A673 (cell line): ENCODE measurements around the gene CEMIP. TPM values are rescaled to one million over a fixed set of nuclear protein-coding genes. Genes with fewer than 3 reads are reported as not detected.

Experiments
- BruUV-seq: library from RNA; stranded (reverse); fragments of 400-500 nt; replicated peaks from 2 replicates; lab custom pipeline; 2021; lab: Mats Ljungman, UMichigan
- CTCF ChIA-PET: fragments of 300-600 bp; sonication (Branson Sonifier 250); formaldehyde crosslinking; loops from one replicate; lab custom pipeline; 2022; ENCODE audit warnings: antibody characterized with exemption; lab: Charles Lee
- POLR2A ChIA-PET: fragments of 300-600 bp; sonication (Branson Sonifier 250); formaldehyde crosslinking; loops from one replicate; lab custom pipeline; 2022; ENCODE audit warnings: antibody characterized with exemption; ENCODE audit not compliant: low non-redundant PET; lab: Charles Lee
- DNase-seq: peaks from one replicate; pipeline ENCODE4 v3.0.0-alpha.2; 2015; ENCODE audit warnings: low spot score
- H3K27ac ChIP-seq: fragments of 200-600 bp; sonication (generic); 2 replicates; pipeline ENCODE4 v1.5.1; 2016; ENCODE audit warnings: mixed run types, low read depth, mild to moderate bottlenecking, mixed read lengths, antibody characterized with exemption, low read length; ENCODE audit not compliant: poor library complexity, severe bottlenecking
- H3K27me3 ChIP-seq: fragments of 200-600 bp; sonication (generic); replicated peaks from 2 replicates; pipeline ENCODE4 v1.6.1; 2017; ENCODE audit warnings: mixed run types, low read depth, mild to moderate bottlenecking, mixed read lengths, antibody characterized with exemption, low read length; ENCODE audit not compliant: insufficient read depth, poor library complexity
- H3K36me3 ChIP-seq: fragments of 200-600 bp; sonication (generic); 2 replicates; pipeline ENCODE4 v1.6.1; 2016; ENCODE audit warnings: mixed run types, mild to moderate bottlenecking, mixed read lengths, antibody characterized with exemption, low read length; ENCODE audit not compliant: insufficient read depth, poor library complexity, severe bottlenecking
- H3K4me1 ChIP-seq: fragments of 200-600 bp; sonication (generic); 2 replicates; pipeline ENCODE4 v1.6.1; 2017; ENCODE audit warnings: mixed run types, mild to moderate bottlenecking, mixed read lengths, antibody characterized with exemption, low read length; ENCODE audit not compliant: insufficient read depth, poor library complexity, severe bottlenecking
- H3K4me3 ChIP-seq: fragments of 200-600 bp; sonication (generic); 2 replicates; pipeline ENCODE4 v1.5.1; 2016; ENCODE audit warnings: low read depth, mixed run types, mild to moderate bottlenecking, mixed read lengths, low read length; ENCODE audit not compliant: poor library complexity, severe bottlenecking
- H3K9me3 ChIP-seq: fragments of 200-600 bp; sonication (generic); 2 replicates; pipeline ENCODE4 v1.6.1; 2016; ENCODE audit warnings: mixed run types, low read depth, mild to moderate bottlenecking, mixed read lengths, antibody characterized with exemption, low read length; ENCODE audit not compliant: poor library complexity, severe bottlenecking
- EZH2 ChIP-seq: fragments of 200-600 bp; sonication (generic); IDR thresholded peaks from 2 replicates; pipeline ENCODE4 v1.6.1; 2017; ENCODE audit warnings: borderline replicate concordance, low read depth, mild to moderate bottlenecking, mixed read lengths, antibody characterized with exemption, low read length; ENCODE audit not compliant: poor library complexity, severe bottlenecking
- intact Hi-C: fragments of 100-400 bp; cut with micrococcal nuclease; formaldehyde crosslinking; loops from one replicate; pipeline ENCODE4 v1.10.0; 2022; ENCODE audit not compliant: unreplicated experiment
- total RNA-seq: library from RNA; stranded (reverse); gene quantifications from 2 replicates; pipeline ENCODE4 v1.2.3, GENCODE V29; 2021
- TF ChIP-seq, protein P1 (sequence below): fragments of 300-800, 200-600 bp; sonication (generic); conservative IDR thresholded peaks from 2 replicates; pipeline ENCODE4 v1.5.1; 2017; ENCODE audit warnings: low read depth, mild to moderate bottlenecking, antibody characterized with exemption, low read length, moderate library complexity, mixed read lengths

CEMIP gene
- total RNA-seq, 1 experiment from 2014 or later, result not detected

DNA sequence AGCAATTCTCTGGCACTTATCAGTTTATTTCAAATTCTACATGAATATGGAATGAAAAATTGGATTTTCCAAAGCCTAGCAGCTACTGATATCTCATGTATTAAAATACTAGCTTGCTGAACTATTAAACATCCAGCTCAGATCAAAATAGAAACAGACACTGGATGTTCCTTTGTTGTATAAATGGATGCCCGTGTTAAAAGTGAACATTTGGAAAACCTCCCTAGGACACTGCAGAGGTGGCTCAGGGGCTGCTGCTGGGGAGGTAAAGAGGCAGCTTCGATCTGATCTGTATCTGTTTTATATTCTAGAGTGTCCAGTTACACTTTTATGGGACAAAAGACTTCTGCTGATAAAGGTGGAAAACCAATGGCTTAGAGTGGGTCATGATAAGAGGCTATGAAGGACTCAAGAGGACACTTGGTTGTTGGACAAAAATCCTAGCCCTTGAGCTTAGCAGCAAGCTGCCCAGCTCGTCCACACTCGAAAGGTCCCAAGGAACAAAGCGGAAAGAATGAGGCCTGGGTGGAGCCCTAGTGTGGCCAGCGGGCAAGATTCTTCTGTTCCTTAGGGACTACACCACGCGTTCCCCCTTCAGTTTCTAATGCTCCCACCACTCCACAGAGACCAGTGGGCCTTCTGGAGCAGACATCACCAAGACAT lies 200.5 kb downstream of the CEMIP start:
- BruUV-seq, result no TSS peak
- H3K4me3 ChIP-seq, result no peak overlapping the region

DNA sequence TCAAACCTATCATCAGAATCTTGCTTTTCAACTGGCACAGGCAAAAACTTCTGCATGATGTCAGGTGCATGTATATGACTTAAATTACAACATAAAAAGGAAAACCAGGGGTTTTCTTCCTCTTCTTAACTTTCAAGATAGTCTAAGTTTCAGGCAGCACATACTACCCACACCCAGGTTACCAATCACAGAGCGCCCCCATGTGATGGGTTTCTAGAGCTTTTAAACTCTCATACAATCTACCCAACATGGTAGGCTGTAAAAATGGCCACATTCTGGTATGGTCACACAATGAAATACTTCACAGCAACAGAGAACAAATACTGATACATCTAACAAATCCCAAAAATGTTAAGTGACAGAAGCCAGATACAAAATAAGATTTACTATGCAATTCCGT lies 203.0 kb downstream of the CEMIP start:
- TF ChIP-seq, protein P1, sequence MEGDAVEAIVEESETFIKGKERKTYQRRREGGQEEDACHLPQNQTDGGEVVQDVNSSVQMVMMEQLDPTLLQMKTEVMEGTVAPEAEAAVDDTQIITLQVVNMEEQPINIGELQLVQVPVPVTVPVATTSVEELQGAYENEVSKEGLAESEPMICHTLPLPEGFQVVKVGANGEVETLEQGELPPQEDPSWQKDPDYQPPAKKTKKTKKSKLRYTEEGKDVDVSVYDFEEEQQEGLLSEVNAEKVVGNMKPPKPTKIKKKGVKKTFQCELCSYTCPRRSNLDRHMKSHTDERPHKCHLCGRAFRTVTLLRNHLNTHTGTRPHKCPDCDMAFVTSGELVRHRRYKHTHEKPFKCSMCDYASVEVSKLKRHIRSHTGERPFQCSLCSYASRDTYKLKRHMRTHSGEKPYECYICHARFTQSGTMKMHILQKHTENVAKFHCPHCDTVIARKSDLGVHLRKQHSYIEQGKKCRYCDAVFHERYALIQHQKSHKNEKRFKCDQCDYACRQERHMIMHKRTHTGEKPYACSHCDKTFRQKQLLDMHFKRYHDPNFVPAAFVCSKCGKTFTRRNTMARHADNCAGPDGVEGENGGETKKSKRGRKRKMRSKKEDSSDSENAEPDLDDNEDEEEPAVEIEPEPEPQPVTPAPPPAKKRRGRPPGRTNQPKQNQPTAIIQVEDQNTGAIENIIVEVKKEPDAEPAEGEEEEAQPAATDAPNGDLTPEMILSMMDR, result 0 out of 2 replicates have a peak, but pooled peaks have one; percentile 23
- no peak for TF ChIP-seq EZH2
- no TSS peak for BruUV-seq
- intact Hi-C loops, result no loop called here
- H3K4me1 ChIP-seq, result peaks cover 13% of the 10 kb centered on the region
- H3K9me3 ChIP-seq, result no peaks in the 10 kb centered on the region
- peaks cover 29% of the 10 kb centered on the region for H3K36me3 ChIP-seq
- ChIA-PET POLR2A (no interaction called here), CTCF (no interaction called here)
- DNase-seq, result no peak
- H3K4me3 ChIP-seq, result no peak overlapping the region
- H3K27me3 ChIP-seq, result no peaks in the 10 kb centered on the region
- no peak overlapping the region for H3K27ac ChIP-seq

More for the DNA sequence above, 200.5 kb downstream of the CEMIP start:
- intact Hi-C loops, result no loop called here
- Histone ChIP-seq H3K9me3 (no peaks in the 10 kb centered on the region), H3K27ac (peak overlapping the region; percentile 73), H3K27me3 (no peaks in the 10 kb centered on the region), H3K36me3 (peaks cover 29% of the 10 kb centered on the region), H3K4me1 (peaks cover 10% of the 10 kb centered on the region)
- ChIA-PET POLR2A (no interaction called here), CTCF (interaction anchor here (1.3 kb wide), 1 partner anchor 10 kb away, joined by 3 read pairs; no protein-coding TSS in a partner anchor)
- TF ChIP-seq, protein P1, result no peak
- no peak for TF ChIP-seq EZH2
- no peak for DNase-seq

DNA sequence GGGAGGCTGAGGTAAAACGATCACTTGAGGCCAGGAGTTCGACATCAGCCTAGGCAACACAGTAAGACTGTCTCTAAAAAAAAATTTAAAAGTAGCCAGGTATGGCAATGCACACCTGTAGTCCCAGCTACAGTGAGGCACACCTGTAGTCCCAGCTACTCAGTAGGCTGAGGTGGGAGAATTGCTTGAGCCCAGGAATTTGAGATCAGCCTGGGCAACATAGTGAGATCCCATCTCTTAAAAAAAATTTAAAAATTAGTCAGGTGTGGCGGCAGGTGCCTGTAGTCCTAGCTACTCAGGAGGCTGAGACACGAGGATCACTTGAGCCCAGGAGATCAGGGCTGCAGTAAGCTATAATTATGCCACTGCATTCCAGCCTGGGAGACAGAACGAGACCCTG lies 203.7 kb downstream of the CEMIP start:
- TF ChIP-seq, protein P1, result no peak
- TF ChIP-seq EZH2, result no peak
- CTCF ChIA-PET, result no interaction called here
- H3K4me1 ChIP-seq, result peaks cover 13% of the 10 kb centered on the region
- POLR2A ChIA-PET, result no interaction called here
- peaks cover 29% of the 10 kb centered on the region for H3K36me3 ChIP-seq
- no TSS peak for BruUV-seq
- no peak overlapping the region for H3K4me3 ChIP-seq
- H3K27ac ChIP-seq, result no peak overlapping the region
- DNase-seq, result no peak
- intact Hi-C loops, result no loop called here
- H3K27me3 ChIP-seq, result no peaks in the 10 kb centered on the region
- no peaks in the 10 kb centered on the region for H3K9me3 ChIP-seq
